NCI-H524 treated with DMSO at 0.1 percent for 48 hours (cell line): ENCODE data around the gene CELF2.

Source experiments
- DNase-seq: peaks from one replicate; lab custom pipeline; 2025; lab: John Stamatoyannopoulos, UW

CELF2 gene

DNA sequence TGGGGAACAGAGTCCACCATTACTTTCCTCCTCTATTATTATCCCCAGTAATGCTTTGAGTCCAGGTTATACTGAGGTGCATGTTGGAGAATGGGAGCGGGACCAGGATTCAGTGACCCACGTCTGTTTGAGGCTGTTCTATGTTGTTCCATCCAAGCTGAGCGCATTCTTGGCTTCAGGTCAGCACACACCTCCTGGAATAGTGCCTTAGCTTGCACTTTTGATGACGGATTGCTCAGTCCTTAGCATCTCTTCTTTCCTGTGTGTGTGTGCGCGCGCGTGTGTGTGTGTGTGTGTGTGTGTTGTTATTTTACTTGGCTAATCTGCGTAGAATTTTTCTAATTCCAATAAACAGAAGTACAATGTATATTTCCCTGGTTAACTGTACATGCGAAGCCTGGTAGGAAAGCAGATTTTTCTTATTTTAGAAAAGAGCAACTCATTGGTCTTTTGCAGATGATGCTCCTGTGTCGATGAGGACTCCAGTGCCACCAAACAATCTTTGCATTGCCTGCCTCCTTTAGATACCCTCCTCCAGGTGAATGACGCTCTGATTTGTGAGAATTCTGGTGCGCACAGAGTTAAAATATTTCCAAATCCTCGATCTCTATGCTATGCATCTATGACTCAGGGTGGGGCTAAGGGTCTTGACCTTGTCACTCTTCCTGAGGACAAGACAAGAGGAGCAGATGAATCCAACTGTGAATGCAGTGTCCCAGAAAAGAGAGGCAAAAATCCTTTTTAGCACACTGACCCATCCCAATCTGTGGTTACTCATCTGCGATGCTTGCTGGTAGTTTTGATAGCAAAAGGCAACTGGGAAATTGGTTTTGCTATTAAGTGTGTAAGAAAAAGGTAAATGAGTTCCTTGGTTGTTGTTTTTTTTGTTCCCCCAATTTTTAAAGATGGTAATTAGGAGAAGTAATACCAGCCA, 13.3 kb upstream of the CELF2 start:
- DNase-seq: no peak

GRCh38 chr10:11005725-11006427, 11.8 kb upstream of the CELF2 start:
- DNase-seq: no peak

DNA sequence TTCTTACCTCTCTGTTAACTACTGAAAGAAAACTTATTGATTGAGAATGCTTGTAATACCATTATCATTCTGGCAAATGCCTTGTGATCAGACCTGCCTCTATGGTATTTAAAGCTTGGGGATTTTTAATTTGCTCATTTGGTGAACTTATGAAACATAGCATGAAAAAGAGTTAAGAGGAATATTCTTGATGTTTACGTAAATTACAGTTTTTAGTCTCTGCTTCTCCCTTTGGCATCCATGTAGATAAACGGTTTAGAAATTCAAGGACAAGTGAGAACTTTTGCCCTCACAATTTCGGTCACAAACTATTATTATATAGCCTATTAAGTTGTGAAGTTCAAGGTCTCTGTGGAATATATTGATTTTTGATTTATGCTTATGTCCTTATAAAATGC, 11.2 kb upstream of the CELF2 start:
- no peak for DNase-seq

GRCh38 chr10:11007476-11008020, 10.1 kb upstream of the CELF2 start:
- DNase-seq: no peak

DNA sequence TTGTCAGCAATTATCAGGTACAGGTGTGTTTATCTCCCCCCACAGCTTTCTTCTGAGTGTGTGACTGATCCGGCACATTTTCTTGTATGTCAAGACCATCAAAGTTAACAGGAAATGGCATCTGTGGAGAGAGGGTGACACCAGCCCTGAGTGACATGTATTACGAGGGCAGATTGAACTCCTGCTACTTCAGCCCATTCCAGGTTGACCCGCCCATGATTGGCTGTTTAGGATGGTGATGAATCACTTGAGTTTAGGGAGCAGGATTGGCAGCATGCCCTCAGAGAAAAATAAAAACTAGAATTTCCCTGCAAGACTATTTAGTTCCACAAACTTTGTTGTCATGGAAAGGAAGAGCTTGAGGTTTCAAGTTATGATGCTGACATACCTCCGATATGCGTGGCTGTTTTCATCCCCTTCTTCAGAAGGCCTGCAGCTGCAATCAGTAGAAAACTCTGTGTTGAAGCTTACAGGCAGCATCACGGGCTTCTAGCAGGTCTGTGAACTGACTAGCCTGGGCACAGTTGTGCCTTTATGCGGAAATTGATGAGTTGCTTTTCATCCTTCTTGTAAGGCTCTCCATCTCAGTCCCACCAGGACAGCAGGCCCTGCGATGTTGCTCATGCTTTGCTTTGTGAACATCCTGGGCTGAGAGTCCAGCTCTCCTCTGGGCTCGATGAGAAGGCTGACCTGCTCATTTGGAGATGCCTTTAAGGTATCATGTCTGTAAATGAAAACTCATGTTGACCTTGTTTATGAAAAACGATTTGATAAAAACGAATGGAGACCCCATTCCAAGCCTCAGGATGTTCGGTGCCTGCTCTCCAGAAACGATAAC, 8.0 kb upstream of the CELF2 start:
- no peak for DNase-seq

- no peak for DNase-seq
Observed at GRCh38 chr10:11010582-11010981, 7.1 kb upstream of the CELF2 start.

GRCh38 chr10:11011436-11011835, 6.2 kb upstream of the CELF2 start:
- DNase-seq: no peak

GRCh38 chr10:11011984-11012383, 5.7 kb upstream of the CELF2 start:
- DNase-seq: no peak

GRCh38 chr10:11012421-11013295, 5.0 kb upstream of the CELF2 start:
- no peak for DNase-seq

GRCh38 chr10:11013836-11014235, 3.8 kb upstream of the CELF2 start:
- no peak for DNase-seq

GRCh38 chr10:11014671-11015445, 2.8 kb upstream of the CELF2 start:
- DNase-seq: no peak

DNA sequence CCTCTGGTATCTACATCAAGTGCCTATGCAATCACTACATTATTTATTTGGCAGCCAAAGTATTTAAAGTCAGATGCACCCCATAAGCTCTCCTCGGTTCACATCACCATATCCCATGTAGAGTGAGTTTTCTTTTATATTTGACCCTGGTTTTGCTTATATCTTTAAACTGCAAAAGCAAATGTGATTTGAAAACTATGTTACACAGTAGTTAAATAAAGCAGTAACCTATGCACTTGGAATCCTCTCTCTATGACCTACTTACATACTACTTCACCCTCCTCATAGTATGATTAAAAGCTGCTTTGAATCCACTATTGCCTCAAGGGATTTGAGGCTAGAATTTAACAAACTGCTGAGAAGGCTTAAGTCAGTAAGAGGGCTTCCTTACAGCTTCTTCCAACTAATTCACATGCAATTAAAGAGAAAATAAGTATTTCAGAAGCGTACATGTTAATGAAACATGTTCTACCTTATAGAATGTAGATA, 2.2 kb upstream of the CELF2 start:
- DNase-seq: no peak

GRCh38 chr10:11017000-11017569, 587 bp upstream of the CELF2 start:
- DNase-seq: no peak

- no peak for DNase-seq
Observed at GRCh38 chr10:11018432-11018841, 765 bp downstream of the CELF2 start.

GRCh38 chr10:11018855-11019631, 1.4 kb downstream of the CELF2 start:
- DNase-seq: no peak

DNA sequence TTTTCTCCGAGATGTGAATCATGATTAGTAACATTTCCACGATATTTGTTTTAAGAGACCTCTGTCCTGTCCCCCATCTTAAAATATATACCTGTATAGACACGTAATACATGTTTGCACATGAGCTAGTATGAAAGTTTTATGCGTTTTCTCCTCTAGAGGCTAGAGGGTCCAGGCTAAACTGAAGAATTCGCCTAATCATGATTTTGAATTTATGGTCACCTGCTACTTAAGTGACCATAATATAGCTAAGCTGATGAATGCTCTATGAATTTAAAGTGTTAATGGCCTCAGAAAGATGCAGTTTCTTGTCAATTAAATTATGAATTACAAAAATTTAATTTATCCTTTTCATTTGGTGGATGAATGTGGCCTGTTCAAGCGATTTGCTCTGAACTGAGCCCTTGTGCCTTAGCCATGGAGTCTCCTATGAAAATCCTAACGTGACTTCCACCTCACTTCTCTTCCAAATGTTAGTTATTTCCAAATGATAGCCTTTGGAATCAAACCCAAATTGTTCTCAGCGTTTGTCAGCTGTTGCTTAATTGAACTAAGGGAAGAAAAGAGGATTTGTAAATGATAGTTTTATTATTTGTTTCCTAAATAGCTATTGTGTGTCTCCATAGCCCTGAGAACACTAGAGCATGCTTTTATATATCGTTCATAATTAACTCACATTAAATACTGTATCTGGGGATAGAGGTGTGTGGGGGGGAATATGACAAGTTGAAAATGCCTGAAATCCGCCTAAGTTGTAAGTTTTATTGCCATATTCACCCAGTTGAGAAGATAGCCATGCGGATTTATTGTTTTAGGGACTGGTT, 2.3 kb downstream of the CELF2 start:
- DNase-seq: no peak

GRCh38 chr10:11020548-11020942, 2.9 kb downstream of the CELF2 start:
- no peak for DNase-seq

DNA sequence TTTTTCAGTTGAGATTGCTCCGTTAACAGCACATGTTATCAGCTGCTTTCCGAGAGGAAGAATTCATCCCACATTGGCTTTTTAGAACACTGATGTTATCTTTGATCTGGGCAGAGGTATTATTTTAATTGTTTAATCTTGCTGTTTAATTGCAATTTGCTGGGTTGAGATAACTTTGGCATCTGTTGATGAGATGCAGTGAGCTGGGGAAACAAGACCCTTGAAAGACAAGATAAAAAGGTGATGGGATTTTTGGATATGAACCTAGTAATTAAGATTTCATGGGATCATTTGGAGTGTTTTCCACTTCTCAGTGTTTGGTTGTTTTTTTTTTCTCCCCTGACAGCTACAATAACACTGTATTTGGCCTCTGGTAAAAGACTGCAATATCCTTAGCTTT, 4.5 kb downstream of the CELF2 start:
- DNase-seq: no peak
